Gastroesophageal sphincter (tissue), 3 donors: Measurements from ENCODE around the gene RPS6KC1.

Source experiments
- EP300 ChIP-seq: sonication (generic); formaldehyde crosslinking; IDR thresholded peaks from one replicate; pipeline ENCODE4 v1.6.1; 2017; ENCODE audit warnings: antibody characterized with exemption, mild to moderate bottlenecking
- POLR2AphosphoS5 ChIP-seq: sonication (generic); formaldehyde crosslinking; IDR thresholded peaks from one replicate; pipeline ENCODE4 v1.6.1; 2017; ENCODE audit warnings: antibody characterized with exemption
- TF ChIP-seq, protein P1 (sequence below), 4 experiments: fragments of 200-600 bp in 2 of 4; fragments of 450-650 bp in 2 of 4; sonication (generic) in 1 of 4; IDR thresholded peaks; one replicate each; pipeline ENCODE4 v1.5.1; 2017 to 2019; ENCODE audit warnings: antibody characterized with exemption in 4 of 4, mild to moderate bottlenecking in 2 of 4, moderate library complexity in 2 of 4

DNA sequence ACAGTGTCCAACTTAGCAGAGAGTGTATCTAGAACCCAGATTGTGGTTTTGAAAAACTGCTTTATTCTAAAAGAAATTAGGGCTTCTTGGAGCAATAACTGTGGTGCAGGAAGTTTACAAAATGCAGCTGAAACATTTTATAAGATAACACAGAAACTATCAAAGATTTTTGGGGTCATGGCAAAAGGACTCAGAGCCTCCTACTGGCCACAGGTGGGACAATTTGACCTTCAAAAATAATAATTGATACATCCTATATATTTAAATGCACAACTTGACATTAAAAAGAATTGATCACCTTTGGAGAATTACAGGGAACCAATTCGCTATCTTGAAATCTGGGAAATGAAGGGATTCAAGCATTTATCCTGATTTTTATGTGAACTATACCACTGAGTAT, 235.2 kb downstream of the RPS6KC1 start:
- TF ChIP-seq POLR2AphosphoS5 (no peak), EP300 (no peak)
- TF ChIP-seq, protein P1, sequence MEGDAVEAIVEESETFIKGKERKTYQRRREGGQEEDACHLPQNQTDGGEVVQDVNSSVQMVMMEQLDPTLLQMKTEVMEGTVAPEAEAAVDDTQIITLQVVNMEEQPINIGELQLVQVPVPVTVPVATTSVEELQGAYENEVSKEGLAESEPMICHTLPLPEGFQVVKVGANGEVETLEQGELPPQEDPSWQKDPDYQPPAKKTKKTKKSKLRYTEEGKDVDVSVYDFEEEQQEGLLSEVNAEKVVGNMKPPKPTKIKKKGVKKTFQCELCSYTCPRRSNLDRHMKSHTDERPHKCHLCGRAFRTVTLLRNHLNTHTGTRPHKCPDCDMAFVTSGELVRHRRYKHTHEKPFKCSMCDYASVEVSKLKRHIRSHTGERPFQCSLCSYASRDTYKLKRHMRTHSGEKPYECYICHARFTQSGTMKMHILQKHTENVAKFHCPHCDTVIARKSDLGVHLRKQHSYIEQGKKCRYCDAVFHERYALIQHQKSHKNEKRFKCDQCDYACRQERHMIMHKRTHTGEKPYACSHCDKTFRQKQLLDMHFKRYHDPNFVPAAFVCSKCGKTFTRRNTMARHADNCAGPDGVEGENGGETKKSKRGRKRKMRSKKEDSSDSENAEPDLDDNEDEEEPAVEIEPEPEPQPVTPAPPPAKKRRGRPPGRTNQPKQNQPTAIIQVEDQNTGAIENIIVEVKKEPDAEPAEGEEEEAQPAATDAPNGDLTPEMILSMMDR (IDR thresholded peaks at IDR 0.05) = no peak
